H1 (cell line): ENCODE measurements around the gene MKKS. TPM values are rescaled to one million over a fixed set of nuclear protein-coding genes. Genes with fewer than 3 reads are reported as not detected.

ENCODE experiments used
- BRCA1 ChIP-seq: IDR thresholded peaks from 2 replicates; pipeline ENCODE4 v1.6.1; 2012; ENCODE audit warnings: low read depth, low read length, improper control_type of control experiment
- CEBPB ChIP-seq: IDR thresholded peaks from 2 replicates; pipeline ENCODE4 v1.6.1; 2012; ENCODE audit warnings: low read depth, low read length
- CHD1 ChIP-seq: IDR thresholded peaks from 2 replicates; pipeline ENCODE4 v1.6.1; 2012; ENCODE audit warnings: low read depth, low read length, improper control_type of control experiment
- CHD7 ChIP-seq: fragments of 300-600 bp; sonication (generic); IDR thresholded peaks from 2 replicates; pipeline ENCODE4 v1.7.1; 2012; ENCODE audit warnings: low read length, moderate library complexity, mild to moderate bottlenecking, inconsistent platforms; ENCODE audit not compliant: insufficient replicate concordance
- JUN ChIP-seq: IDR thresholded peaks from 2 replicates; pipeline ENCODE4 v1.6.1; 2011; ENCODE audit warnings: low read depth, mild to moderate bottlenecking, improper control_type of control experiment, low read length
- RNF2 ChIP-seq: fragments of 200-900, 300-1000 bp; sonication (generic); IDR thresholded peaks from 2 replicates; pipeline ENCODE4 v1.7.1; 2016; ENCODE audit warnings: borderline replicate concordance, low read depth, mild to moderate bottlenecking, antibody characterized with exemption, low read length; ENCODE audit not compliant: poor library complexity, severe bottlenecking; ENCODE audit errors: missing control alignments
- SIRT6 ChIP-seq: IDR thresholded peaks from one replicate; pipeline ENCODE4 v1.7.1; 2012; ENCODE audit warnings: low read length, inconsistent platforms
- TAF1 ChIP-seq: IDR thresholded peaks from 2 replicates; pipeline ENCODE4 v1.6.1; 2011; ENCODE audit warnings: mild to moderate bottlenecking, low read depth, low read length
- polyA plus RNA-seq, 7 experiments: library from polyadenylated mRNA; depleted of rRNA in 3 of 7; stranded (reverse) in 5 of 7; unstranded in 2 of 7; fragments of >200 nt in 5 of 7; fragments of 200-250 nt in 2 of 7; gene quantifications; 1 replicate in 5 of 7; 2 replicates in 1 of 7; 4 replicates in 1 of 7; pipeline versions ENCODE4 v1.2.1 to v1.2.3, GENCODE V29; 2011 to 2013; ENCODE audit warnings: missing spikeins in 2 of 7, mixed read lengths in 2 of 7
- total RNA-seq: library from RNA; stranded (reverse); fragmentation: NEBNext Ultra II Directional; extraction: Animal tissue kit (Norgen Biotek cat#: 25700); gene quantifications from 2 replicates; pipeline ENCODE4 v1.2.1, GENCODE V29; 2021

The MKKS gene
- total and polyA plus RNA-seq, 2 of the 8 experiments (the other 6 are each of a cell fraction or from before 2014, with no cell fraction given) = 15.9 to 24.8 TPM

GRCh38 chr20:10483691-10484090 lies 49.7 kb upstream of the MKKS start (continued):
- TF ChIP-seq CHD7 = no peak
- no peak for TF ChIP-seq TAF1
- TF ChIP-seq RNF2 = no peak
- no peak for TF ChIP-seq CEBPB
- TF ChIP-seq JUN = no peak
- no peak for TF ChIP-seq SIRT6
- TF ChIP-seq CHD1 = no peak
- no peak for TF ChIP-seq BRCA1
